ENCODE results near the gene PVALB.
A peak's percentile ranks its signal among the peaks of the same experiment; 100 is the strongest.

PVALB gene

DNA sequence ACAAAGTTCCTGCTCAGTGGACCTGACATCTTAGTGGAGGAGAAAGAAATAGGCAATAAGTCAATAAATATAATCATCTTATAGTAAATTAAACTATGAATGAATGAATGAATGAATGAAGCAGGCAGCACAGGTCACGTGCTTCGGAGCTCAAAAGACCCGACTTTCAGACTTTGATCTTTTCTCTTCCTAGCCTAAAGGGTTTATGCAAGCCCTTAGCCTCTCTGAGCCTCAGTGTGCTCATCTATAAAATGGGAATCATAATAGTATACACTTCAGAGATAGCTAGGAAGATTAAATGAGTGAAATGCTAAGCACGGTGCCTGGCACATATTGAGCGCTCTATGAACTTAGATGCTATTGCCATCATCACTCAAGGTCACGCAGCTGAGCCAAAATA is 7.5 kb downstream of the PVALB start:
- DNase-seq = no peak

DNA sequence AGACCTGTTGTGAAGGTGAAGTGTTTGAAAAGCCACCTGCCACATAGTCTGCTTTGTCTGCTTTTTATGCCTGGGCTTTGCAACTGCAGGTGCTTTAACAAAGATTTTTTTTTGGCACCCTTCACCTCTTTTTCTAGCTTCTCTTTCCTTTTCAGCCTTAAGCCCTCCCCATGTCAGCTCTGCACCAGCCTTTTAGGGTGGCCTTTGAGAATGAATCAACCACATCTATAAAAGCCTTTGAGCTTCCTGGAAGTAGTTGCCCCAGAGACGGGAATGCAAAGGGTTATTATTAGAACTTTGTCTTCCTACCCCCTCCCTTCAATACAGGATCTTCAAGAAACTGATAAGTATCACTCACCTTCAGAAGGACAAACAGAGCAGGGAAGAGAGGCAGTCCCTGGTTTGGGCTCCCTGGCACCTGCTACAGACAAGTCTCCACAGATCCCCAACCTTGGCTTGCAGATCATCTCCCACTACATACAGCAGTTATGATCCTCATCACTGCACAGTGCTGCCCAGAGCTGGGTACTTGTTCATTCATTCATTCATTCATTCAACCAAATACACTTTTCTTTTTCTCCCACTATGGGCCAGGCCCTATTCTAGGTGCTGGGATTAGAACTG is 8.0 kb downstream of the PVALB start:
- no peak for DNase-seq

- DNase-seq = no peak
Measured at GRCh38 chr22:36807627-36808026, 9.2 kb downstream of the PVALB start.

- no peak for DNase-seq
Measured at GRCh38 chr22:36806835-36807234, 10.0 kb downstream of the PVALB start.

GRCh38 chr22:36803358-36803757 is 13.5 kb downstream of the PVALB start:
- no peak for DNase-seq

GRCh38 chr22:36798674-36799066 is 18.2 kb downstream of the PVALB start:
- no peak for DNase-seq

- no peak for DNase-seq
Measured at GRCh38 chr22:36797911-36798673, 18.7 kb downstream of the PVALB start.

GRCh38 chr22:36797374-36797773 is 19.5 kb downstream of the PVALB start:
- no peak for DNase-seq

- no peak for DNase-seq
Measured at GRCh38 chr22:36796552-36797175, 20.2 kb downstream of the PVALB start.

- no peak for DNase-seq
Measured at GRCh38 chr22:36795633-36796032, 21.2 kb downstream of the PVALB start.

GRCh38 chr22:36790648-36791047 is 26.2 kb downstream of the PVALB start:
- DNase-seq = peak; percentile 0

- no peak for DNase-seq
Measured at GRCh38 chr22:36787204-36787988, 29.4 kb downstream of the PVALB start.

- no peak for DNase-seq
Measured at GRCh38 chr22:36783743-36784142, 33.1 kb downstream of the PVALB start.

DNA sequence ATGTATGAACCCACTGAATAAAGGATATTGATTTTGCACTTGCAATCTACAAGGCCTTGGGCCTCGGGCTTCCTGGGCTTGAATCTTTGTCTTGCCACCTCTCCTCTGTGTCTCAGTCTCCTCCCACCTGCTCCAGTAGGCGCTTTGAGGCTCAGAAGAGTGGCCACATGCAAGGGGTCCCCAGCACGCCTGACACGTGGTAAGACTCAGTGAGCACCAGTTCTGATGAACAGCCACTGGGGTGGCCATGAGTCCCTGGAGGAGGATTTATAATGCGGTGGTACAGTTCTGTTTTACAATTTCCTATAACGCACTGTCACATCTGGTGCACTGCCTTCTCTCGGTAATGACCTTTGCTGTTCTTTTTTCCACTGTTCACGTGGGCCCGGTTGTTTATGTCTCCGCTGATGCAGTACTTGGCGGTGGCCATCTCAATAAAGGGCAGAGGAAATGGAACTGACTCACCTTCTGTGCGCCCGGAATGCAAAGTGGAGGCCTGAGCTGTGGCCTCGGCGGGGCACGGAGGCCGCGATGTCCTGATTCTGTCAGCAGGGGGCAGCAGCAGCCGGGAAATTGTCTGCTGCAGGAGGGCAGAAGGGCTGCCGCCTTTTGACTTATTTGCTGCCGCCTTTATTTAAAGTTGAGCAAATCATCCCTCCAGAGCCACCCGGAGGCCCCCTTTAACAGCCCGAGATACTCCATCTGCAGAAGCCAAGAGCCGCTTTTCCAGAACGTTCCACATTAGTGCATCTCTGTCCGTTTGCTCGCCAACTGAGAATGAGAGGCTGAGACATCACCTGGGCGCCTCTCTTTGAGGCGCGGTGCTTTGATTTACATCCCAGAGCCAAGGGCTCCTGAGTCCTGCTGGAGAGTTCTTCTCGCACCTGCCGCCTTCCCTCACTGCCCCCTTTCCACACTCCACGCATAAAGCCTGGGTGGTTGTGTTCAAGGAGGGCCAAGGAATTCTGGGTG is 34.9 kb downstream of the PVALB start:
- DNase-seq = peak; percentile 80

DNA sequence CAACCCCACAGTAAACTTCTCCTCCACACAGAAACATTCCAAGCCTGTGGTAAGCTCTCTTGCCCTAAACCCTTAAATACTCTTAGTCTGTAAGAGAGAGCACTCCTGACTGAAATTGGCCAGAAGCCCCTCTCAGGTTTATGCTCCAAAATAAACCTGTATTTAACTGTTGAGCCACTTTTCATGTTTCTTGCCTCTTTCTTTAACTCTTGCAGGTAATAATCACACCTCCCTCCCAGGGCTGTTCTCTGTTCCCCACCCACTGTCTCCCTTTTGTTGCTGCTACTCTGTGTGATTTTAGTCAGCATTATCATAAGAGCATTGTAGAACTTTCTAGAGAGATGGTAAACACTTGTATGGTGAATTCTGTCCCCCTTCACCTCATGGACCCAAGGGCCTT is 38.8 kb downstream of the PVALB start:
- DNase-seq = no peak

DNA sequence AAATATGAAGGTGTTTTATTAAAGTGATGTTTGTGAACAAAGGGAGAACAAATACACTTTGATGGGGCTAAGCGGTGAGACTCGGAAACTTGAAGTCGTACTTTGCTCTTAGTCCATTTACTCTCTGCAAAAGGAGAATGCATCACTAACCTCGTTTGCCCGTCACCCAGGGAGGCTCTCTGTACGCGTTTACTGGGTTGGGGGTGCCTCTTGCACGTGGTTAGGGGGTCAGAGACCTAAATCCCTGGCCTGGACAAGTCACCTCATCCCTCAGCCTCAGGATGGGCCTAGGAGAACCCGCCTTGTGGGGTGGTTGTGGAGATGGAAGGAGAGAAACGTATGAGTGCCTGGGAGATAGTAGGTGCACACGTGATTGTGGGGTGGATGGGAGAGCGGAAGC is 40.1 kb downstream of the PVALB start:
- no peak for DNase-seq

- DNase-seq = peak; percentile 100
Measured at GRCh38 chr22:36775964-36776669, 40.7 kb downstream of the PVALB start, which contains the start of gene IFT27. TSS of gene IFT27 (minus strand) at chr22:36776119. CDS start at chr22:36775707, 412 bp downstream.

DNA sequence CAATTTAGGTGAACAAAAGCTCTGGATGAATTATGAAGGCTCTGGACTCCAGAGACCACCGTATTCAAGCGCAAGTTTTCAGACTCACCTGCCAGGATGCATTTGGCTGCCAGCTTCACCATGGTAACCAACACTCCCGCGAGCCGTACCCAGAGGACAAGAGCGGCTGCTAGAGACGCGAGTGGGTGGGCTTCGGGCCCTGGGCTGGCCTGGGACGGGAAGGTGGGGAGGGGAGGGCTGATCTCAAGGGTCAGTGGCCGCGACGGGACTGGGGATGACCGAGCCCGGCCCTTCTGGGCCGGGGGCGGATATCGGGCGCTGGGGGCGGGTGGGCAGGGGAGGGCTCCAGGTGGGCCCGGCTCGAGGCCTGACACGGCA is 41.3 kb downstream of the PVALB start:
- DNase-seq = peak; percentile 9

DNA sequence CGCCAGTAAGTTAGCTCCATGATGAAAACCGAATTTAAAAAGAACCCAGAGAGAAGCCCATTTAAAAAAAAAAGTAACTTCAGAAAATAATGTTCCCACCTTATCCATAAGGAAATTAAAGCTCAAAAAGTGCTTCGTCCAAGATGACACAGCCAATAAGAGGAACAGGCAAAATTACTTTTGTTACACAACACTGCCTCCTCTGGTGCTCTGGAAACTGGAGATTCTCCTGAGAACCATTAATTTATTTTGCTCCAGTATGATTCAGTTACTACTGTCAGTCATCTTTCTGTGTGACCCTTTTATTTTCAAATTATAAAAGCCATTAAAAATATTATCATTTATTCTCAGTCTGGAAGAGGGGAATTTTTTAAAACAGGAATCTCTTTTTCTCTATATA is 42.9 kb downstream of the PVALB start:
- DNase-seq = no peak

GRCh38 chr22:36772451-36772850 is 44.4 kb downstream of the PVALB start:
- no peak for DNase-seq

DNA sequence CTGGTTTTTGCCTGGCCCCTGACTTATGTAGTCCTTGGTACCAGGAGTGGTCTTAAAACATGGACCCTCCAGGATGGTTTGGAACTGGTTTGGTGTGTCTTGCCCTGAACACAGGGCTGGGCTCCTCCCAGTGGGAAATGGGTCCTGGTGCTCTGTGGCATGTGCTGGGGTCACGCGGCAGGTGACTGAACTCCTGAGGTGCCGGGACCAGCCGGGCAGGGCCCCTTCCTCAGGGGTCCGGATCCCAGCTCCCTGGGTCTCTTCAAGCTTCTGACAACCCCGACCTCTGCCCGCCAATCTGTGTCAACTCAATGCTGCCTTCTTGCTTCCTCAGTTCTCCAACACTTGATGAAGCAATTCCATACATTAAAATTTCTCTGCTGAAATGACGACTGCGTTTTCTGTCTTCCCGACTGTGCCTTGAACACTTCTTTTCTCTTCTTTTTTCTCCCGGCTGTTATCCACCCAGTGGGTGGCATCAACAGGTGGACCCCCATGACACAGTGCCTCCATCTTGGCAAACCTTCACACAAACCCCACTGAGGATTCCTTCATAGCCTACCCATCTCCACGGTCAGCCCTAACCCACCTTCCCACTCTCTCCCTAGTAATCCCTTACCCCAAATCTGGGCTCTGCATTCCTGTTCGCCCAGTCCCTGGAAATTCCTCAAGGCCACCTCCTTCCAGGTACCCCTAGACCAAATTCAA is 45.3 kb downstream of the PVALB start:
- DNase-seq = no peak
